Activated CD4-positive, alpha-beta T cell treated with anti-CD3 and anti-CD28 coated beads, Interleukin-10, Interleukin-2, amounts not matched to agents 100 ng/mL and 50 ng/mL, durations not matched to agents 16 hours and 8 hours (primary cell): ENCODE data around the gene DNAJC5.
"Not testable (repeated sequence)": the region's sequence is repeated elsewhere in the genome, so short reads cannot be mapped to it uniquely, and the experiment has no call there.

Experiments
- DNase-seq: peaks from one replicate; pipeline ENCODE4 v3.0.0-alpha.2; 2020

Gene DNAJC5

GRCh38 chr20:63915471-63915870 is 20.5 kb downstream of the DNAJC5 start:
- DNase-seq = no peak

DNA sequence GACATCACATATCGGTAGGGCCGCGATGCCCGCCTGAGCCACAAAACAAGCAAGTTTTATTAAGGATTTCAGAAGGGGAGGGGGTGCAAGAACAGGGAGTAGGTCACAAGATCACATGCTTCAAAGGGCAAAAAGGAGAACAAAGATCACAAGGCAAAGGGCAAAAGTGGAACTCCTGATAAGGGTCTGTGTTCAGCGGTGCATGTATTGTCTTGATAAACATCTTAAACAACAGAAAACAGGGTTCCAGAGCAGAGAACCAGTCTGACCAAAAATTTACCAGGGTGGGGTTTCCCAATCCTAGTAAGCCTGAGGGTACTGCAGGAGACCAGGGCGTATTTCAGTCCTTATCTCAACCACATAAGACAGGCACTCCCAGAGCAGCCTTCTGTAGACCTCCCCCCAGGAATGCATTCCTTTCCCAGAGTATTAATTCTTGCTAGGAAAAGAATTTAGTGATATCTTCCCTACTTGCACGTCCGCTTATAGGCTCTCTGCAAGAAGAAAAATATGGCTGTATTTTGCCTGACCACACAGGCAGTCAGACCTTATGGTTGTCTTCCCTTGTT is 21.5 kb downstream of the DNAJC5 start:
- not testable (repeated sequence) for DNase-seq

DNA sequence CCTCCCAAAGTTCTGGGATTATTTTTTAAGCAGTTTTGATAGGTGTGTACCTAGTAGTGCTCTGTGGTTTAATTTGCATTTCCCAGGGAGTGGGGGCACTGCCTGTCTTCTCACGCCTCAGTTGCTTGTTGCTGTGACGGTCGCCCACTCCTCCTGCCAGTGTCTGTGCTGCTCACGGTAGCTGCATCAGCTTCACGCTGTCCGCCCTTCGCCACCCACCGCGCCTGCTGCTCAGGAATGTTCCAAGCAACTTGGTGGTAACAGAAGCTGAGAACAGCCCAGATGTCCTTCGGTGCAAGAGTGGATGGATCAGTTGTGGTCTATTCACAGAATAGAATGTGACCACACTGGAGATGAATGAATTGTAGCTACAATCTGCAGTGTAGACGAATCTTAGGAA is 22.9 kb downstream of the DNAJC5 start:
- DNase-seq = no peak

GRCh38 chr20:63919130-63919529 is 24.2 kb downstream of the DNAJC5 start:
- no peak for DNase-seq

DNA sequence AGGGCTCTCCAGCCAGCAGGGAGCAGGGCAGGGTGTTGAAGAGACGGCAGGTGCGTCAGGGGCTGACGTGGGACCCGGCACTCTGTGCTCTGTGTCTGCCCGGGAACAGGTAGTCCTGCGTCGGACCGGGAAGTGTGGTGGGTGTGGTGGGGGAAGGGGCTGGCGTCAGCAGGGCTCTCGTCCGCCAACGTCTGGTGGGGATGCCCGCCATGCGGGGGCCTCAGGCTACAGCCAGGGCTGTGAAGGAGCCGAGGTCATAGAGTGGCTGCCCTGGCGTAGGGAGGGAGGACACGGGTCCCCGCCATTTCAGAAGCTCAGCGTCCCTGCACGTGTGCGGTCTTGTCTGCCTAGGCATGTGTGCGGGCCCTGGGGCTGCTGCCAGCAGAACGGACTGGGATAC is 25.3 kb downstream of the DNAJC5 start:
- no peak for DNase-seq

- no peak for DNase-seq
Measured at GRCh38 chr20:63923651-63924050, 28.7 kb downstream of the DNAJC5 start.

GRCh38 chr20:63924241-63924640 is 29.3 kb downstream of the DNAJC5 start:
- DNase-seq = no peak

- DNase-seq = no peak
Measured at GRCh38 chr20:63926298-63926697, 31.4 kb downstream of the DNAJC5 start.

DNA sequence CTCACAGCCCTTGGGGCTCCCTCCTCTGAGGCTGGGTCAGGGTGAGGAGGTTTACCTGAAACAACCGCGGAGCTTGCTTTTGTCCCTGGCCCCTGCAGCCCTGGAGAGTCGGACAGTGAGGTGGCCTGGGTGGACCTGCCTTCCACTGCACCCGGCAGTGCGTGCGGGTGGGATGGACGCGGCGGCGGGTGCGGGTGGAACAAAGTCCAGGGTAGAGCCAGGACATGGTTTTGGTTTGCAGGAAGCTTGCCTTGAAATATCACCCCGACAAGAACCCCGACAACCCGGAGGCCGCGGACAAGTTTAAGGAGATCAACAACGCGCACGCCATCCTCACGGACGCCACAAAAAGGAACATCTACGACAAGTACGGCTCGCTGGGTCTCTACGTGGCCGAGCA is 34.1 kb downstream of the DNAJC5 start:
- no peak for DNase-seq

- DNase-seq = not testable (repeated sequence)
Measured at GRCh38 chr20:63929473-63929883, 34.6 kb downstream of the DNAJC5 start.

DNA sequence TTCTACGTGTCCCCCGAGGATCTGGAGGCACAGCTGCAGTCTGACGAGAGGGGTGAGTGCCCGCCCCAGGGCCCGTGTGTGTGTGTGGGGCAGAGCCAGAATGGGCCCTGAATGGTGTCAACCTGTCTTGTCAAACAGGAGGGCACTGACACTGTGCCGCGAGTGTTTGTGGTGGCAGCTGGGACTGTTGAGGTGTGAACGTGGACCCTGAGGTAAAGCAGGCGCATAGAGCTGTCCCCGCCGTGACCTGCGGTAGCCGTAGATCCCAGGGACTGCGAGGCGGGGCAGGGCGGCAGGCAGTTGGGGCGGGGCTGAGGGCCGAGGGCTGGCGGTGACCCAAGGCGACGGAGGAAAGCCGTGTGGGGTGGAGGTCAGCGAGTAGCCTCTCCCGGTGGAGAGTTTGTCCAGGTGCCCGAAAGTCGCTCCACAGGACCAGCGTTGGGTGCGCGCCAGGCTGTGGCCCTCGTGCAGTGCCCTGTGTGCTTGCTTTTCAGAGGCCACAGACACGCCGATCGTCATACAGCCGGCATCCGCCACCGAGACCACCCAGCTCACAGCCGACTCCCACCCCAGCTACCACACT is 36.1 kb downstream of the DNAJC5 start:
- DNase-seq = no peak

GRCh38 chr20:63931735-63932134 is 36.8 kb downstream of the DNAJC5 start:
- DNase-seq = no peak

GRCh38 chr20:63932606-63933160 is 37.8 kb downstream of the DNAJC5 start:
- no peak for DNase-seq

DNA sequence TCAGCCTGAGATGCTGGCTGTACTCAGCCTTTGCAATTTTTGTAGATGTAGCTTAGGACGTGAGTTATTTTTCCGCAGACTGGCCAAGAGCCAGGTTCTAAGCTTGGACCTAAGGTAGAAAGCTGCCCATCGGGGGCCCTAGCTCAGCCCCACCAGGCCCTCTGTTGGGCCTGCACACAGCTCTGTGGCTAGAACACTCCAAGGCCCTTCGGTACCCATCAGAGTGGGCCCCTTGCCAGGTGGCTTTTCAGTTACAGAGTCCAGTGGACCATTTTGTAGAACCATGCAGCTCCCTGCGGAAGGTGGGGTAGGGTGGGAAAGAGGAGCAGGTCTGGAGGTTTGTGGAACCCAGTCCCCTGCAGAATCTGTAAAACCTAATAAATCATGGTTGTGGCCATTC is 38.7 kb downstream of the DNAJC5 start:
- no peak for DNase-seq

DNA sequence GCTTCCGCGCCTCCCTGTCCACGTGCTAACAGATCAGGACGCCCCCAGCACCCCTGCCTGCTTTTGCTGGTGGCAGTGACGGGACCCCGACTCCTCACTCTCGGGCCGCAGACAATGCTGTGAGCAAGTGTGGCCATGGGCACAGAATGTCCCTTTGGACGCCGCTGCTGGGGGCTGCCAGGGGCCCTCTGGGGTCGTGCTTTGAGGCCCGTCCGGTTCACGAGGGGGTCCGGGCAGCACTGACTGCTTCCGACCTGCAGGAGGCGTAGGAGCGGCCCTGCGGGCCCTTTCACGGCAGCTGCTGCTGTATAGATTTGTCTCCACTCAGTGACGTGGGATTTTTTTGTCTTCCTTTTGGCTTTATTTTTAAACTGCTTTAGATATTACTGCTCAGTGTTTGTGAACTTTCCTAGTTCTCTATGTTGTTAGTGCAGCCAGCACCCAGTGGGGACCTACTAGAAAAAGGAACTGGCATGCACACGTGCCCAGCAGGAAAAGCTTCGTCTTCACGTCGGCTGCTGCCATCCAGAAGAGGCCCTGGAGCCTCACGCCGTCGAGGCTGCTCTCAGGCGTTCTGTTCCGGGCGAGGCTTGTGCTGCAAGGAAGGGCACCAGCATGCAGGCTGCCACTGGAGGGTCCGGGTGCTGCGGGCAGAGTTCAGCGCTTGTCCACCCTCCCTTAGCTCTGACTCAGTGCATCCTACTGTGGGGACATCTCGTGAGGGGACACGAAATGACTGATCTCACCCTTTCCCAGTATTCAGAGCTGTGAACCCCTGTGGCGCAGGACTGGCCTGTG is 39.5 kb downstream of the DNAJC5 start:
- DNase-seq = no peak

GRCh38 chr20:63935447-63935846 is 40.5 kb downstream of the DNAJC5 start:
- no peak for DNase-seq

DNA sequence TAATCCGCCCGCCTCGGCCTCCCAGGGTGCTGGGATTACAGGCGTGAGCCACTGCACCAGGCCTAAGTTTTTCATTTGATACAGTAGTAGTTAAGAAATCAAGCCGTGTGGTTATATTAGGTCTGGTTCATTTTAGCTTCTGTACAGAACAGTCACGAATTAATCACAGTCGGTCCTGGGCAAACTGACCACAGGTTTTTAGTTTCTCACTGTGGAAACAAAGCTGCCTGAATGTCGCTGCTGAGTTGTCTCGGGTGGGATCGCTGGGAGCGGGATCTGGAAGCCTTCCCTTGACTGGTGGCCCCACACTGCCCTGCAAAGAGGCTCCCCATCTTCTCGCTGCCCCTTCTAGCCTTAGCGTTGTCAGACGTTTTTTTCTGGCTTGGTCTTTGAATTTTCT is 42.7 kb downstream of the DNAJC5 start:
- DNase-seq = no peak

DNA sequence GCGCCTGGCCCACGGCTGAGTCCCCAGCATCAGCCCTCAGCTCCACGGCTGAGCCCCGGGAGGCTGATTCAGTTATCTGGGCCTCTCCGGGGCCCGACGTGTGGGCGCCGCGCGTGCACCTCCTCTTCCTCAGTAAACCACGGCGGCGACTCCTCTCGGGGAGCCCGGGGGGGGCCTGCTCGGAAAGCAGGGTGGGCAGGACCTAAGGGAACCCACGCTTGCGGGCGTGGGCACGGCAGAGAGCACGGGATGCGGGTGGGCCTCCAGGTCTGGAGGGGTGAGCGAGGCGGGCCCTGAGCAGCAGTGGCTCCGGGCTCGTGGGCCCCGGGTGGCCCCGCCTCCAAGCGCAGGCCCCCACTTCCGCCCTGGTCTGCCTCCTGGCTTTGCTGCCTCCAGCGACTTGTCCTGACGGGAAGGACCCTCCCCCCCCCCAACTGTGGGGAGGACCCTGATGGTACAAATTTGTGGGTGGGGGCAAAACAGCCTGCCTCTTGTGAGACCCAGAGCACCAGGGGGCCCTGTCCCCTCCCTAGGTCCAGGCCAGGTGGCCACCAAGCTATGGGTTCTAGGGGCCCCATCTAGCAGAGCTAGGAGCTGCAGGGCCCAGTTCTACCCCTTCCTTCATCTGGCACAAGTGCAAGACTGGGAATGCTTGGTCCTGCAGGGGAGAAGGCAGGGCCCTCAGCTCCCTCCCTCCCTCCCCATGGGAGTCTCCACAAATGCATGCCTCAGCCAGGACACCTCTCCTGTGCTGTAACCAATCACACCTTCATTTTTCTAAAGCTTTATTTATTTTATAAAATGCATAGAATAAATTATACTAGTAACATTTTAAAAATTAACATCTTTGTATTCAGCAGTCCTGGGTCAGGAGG is 44.4 kb downstream of the DNAJC5 start:
- DNase-seq = no peak

DNA sequence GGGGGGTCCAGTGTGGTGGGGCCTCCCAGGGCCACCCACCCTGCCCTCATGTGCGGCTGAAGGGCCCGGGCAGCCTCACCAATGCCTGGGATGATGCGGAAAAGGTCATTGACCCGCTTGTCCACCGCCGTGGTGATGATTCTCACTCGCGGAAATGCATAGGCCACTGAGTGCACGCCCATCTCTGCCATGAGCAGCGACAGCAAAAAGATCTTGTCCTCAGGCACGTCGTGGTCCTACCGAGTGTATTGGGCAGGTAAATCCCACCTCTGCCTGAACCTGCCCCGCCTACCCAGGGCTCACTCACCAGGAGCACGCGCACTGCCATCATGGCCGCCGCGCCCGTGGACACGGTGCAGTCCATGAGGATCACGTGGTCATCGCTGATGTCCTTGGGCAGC is 45.1 kb downstream of the DNAJC5 start:
- no peak for DNase-seq

GRCh38 chr20:63940472-63941266 is 45.7 kb downstream of the DNAJC5 start:
- DNase-seq = no peak

DNA sequence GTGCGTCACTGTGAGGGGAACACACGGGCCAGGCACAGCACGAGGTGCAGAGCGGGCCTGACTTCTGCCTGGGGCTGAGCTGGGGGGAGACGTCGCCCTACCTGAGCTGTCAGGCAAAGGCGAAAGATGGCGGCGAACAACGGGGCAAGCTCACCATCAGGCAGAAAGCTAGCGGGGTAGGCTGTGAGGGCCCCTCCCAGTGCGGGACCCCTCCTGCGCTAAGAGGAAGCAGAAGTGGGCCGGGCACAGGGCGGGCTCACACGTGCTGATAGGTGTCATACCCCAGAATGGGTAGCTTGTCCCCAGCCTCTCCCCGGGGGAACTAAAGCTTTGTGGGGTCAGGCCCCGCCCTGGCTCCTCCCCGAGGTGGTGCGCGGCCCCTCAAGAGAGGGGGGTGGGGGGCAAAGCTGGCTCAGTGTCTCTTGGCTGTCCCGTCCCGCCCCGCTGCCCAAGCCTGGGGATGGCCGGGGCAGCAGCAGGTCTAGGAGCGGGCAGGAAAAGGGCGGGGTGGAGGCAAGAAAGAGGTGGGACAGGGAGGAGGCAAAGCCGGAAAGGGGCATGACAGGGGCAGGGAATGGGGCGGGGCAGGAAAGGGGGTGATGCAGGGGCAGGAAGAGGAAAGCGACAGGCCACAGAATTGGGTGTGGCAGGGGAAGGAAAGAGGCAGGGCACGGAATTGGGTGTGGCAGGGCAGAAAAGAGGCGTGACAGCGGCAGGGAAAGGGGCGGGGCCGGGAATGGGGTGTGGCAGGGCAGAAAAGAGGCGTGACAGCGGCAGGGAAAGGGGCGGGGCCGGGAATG is 46.6 kb downstream of the DNAJC5 start:
- DNase-seq = peak; percentile 98
